Renal cortical epithelial cell (primary cell): ENCODE data around the gene LONP2. TPM values are rescaled to one million over a fixed set of nuclear protein-coding genes. Genes with fewer than 3 reads are reported as not detected.
"Not testable (repeated sequence)": the region's sequence is repeated elsewhere in the genome, so short reads cannot be mapped to it uniquely, and the experiment has no call there.

Experiments
- DNase-seq: peaks from one replicate; pipeline ENCODE4 v3.0.0-alpha.2; 2011; ENCODE audit warnings: low read depth
- total RNA-seq: library from RNA; depleted of rRNA; stranded (reverse); fragments of >200 nt; gene quantifications from 2 replicates; pipeline ENCODE4 v1.2.3, GENCODE V29; 2014

The LONP2 gene
- total RNA-seq, 1 donor from 2014 or later = 96.0 TPM

GRCh38 chr16:48235058-48235555 is 9.0 kb upstream of the LONP2 start:
- DNase-seq = no peak

- DNase-seq = no peak
Observed at GRCh38 chr16:48235556-48236136, 8.5 kb upstream of the LONP2 start.

DNA sequence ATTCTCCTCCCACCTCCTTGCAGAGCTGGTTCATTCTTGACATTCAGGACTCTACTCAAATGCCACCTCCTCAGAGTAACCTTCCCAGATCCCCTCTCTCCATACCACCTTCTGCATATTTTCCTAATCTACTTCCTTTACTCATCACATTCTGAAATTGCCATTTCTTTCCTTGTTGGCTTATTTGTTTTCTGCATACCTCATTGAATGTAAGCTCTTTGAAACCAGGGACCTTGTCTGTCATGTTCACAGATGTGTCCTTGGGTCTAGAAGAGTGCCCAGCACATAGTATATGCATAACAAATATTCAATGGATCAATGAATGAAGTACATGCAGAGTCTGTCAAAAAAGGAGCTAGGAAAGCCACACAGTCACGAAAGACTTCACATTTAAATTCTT is 7.8 kb upstream of the LONP2 start:
- no peak for DNase-seq

GRCh38 chr16:48240147-48240546 is 4.0 kb upstream of the LONP2 start:
- DNase-seq = not testable (repeated sequence)

- no peak for DNase-seq
Observed at GRCh38 chr16:48244863-48245195, 729 bp downstream of the LONP2 start.

- DNase-seq = no peak
Observed at GRCh38 chr16:48246066-48246465, 2.0 kb downstream of the LONP2 start.

GRCh38 chr16:48247311-48247710 is 3.2 kb downstream of the LONP2 start, which contains the start of gene ABCC11:
ABCC11 (minus strand) TSS chr16:48247539; CDS start chr16:48231921, 15,618 bp downstream.
- no peak for DNase-seq

DNA sequence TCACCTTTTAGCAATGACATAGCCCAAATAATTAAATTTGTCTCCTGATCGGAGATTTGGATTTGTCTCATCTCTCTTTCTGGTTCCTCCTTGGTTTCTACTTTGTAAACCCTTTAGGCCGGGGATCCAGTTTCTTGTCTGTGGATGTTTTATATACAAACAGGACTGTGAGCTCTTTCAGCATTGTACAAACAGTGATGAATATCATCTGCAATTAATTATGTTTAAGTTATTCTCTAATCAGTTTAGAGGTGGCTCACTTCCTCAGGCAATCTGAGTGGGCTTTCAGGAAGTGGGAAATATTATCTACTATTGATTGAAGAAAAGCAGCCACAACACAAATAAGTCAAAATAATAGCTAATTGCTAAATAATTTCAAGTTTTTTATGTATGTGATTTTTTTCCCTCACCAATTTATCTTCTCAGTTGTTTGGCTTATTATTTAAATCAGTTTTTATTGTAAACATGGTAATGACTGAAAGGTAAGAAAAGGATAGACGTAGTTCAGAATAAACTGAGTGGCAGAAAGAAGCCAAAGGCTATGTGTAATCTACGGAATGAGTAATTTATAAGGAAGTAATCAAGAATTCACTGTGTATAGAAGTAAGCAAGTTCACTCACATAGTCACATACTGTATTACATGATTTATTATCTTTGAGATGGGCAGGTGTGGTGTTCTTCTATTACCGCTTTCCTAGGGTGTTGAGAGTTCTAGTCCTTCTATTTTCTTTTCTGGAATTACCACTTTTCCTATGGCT is 6.6 kb downstream of the LONP2 start:
- peak; percentile 25 for DNase-seq

GRCh38 chr16:48252013-48252412 is 7.9 kb downstream of the LONP2 start:
- DNase-seq = no peak

- DNase-seq = no peak
Observed at GRCh38 chr16:48256579-48257177, 12.6 kb downstream of the LONP2 start.

DNA sequence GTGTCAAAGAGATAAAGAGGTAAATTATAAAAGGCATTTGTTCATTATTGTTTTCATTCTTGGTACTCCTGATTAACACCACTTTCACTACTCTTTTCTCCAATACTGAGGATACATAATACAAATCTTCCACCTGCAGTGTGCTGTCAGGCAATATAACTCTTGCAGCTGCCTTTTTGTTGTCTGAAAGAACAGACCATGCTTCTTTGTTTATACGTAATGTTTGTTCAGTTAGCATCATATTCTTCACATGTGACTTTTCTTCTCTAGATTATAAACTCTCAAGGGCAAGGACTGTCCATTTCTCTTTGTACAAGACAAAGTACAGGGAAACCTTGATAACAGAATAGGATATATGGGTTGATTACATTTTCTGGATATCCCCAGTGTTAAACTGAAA is 17.5 kb downstream of the LONP2 start:
- no peak for DNase-seq

DNA sequence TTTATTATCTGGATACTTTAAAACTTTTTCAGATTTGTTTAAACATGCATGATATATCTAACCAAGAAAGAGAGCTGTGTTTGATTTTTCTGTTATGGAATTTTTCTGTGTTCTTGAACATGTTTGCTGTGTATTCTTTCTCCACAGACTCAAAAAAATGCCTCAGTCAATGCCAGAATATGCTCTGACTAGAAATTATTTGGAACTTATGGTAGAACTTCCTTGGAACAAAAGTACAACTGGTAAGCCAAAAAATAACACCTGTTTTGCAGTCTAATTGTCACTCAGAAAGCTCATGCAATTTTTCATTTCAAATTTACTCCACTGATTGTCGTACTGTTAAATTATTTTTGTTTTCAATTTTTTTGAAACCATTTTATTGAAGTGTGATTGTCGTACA is 18.5 kb downstream of the LONP2 start:
- DNase-seq = no peak

DNA sequence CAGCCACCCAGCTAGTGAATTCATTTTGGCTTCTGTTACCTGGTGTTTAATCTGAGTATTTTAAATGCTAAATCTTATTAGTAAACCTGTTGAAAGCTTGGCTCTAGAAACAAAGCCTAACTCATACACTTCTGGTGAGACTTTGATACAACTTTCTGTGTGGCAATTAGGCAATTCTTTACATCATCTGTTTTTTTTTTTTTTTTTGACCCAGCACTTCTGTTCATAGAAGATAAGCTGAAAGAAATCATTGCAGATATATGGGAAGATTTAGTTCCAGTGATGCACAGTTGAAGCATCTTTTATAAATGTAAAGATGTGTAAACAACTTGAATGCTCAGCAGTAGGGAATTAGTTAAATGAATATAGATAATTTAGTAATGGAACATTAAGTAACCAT is 24.9 kb downstream of the LONP2 start:
- no peak for DNase-seq

- DNase-seq = no peak
Observed at GRCh38 chr16:48271728-48272127, 27.6 kb downstream of the LONP2 start.

DNA sequence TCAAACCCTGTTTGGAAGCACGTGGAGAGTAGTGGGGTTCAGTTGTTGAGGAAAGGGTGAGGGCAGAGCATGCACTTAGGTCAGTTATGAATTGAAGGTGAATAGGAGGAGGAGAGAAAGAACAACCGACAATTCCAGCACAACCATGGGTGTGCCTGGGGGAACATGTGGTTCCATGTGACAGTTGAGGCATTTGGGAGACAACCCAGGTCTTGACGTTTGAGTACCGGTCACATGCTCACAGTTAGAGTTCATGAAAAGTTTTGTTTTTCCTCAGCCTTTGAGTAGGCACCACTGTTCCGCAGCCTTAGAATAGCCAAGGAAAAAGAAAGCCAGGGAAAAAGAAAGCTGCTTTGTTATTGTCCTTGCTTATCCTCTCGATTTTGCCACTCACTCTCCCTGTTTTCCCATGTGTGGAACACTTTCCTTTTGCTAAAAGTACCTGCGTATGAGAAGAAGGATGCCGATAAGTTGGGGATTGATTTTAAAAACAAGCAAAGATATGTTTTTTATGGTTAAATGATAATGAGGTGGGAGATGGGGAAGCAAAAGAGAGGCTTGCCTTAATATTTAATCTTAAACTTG is 28.8 kb downstream of the LONP2 start:
- no peak for DNase-seq

GRCh38 chr16:48274476-48274875 is 30.4 kb downstream of the LONP2 start:
- no peak for DNase-seq

- peak; percentile 82 for DNase-seq
Observed at GRCh38 chr16:48276102-48276501, 32.0 kb downstream of the LONP2 start.

GRCh38 chr16:48277158-48277557 is 33.1 kb downstream of the LONP2 start:
- DNase-seq = peak; percentile 9

DNA sequence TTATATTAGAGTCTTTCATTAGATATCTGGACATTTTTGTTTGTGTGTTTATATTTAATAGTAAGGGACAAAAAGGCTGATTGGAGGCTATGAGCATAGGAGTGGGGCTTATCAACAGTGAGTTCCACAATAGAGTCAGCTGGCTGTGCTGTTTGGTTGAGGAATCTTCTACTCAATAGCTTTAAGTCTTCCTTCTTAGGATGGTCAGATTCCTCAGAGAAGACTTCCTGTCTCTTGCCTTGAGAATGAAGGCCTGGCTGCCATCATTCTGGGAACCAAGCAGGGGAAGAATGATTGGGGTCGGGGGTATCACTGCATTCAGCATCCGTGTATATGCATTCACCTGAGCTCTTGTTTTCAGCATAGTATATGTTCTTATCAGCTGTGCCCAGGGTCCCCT is 35.1 kb downstream of the LONP2 start:
- no peak for DNase-seq

- DNase-seq = no peak
Observed at GRCh38 chr16:48280546-48280945, 36.4 kb downstream of the LONP2 start.

DNA sequence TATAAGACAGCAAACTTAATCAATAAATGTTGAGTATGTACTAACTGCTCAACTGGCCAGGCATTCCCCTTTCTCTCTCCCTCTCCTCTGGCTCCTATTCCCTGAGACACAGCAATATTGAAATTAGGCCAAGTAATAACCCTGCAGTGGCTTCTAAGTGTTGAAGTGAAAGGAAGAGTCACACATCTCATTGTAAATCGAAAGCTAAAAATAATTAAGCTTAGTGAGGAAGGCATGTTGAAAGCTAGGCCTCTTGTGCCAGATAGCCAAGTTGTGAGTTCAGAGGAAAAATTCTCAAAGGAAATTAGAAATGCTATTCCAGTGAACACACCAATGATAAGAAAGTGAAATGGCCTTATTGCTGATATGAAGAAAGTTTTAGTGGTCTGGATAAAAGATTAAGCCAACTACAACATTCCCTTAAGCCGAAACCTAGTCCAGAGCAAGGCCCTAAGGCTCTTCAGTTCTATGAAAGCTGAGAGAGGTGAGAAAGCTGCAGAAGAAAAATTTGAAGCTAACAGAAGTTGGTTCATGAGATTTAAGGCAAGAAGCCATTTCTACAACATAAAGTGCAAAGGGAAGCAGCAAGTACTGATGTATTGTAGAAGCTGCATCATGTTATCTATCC is 38.6 kb downstream of the LONP2 start:
- DNase-seq = no peak

- no peak for DNase-seq
Observed at GRCh38 chr16:48284772-48285409, 40.8 kb downstream of the LONP2 start.
